GM19328 (cell line): ENCODE measurements around the gene ZNF416.

Source experiments
- ATAC-seq: cut with Tn5 transposase; IDR thresholded peaks from one replicate; pipeline ENCODE4 v1.9.1; 2021; ENCODE audit warnings: mild to moderate bottlenecking, moderate library complexity; ENCODE audit not compliant: unreplicated experiment

The ZNF416 gene

DNA sequence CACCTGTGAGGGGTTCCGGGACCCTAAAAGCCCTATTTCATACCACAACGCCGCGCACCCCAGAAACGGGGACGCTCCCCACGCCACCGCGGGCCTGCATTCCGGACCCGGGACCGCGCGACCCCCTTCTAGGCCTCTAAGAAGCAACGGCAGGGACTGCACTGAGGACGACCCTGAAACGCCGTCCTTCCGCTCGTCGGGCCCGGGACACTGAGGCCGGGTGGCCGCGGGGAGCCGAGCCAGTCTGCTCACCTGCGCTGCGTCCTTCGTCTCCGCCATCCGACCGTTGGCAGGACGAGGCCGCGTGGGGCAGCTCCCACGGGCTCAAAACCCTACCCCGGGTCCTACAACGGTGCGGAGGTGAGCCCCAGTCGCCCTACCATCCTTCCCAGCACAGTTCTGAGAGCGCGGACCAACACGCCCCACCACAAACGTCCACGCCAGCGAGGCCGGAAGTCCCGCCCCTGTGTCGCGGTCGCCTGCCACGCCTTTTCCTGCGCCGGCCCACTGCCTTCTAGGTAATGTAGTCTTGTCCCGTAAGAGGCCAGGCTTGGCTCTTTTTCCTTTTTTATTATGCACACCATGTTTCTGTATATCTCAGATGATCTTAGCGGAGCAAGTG lies 19.2 kb downstream of the ZNF416 start, which contains the start of gene ZNF550:
Gene ZNF550 (minus strand): TSS at position 460 of the 622 bp plus-strand sequence. CDS start 181 bp downstream, at position 279.
- ATAC-seq: peak; percentile 90

GRCh38 chr19:57559008-57559403 lies 19.7 kb downstream of the ZNF416 start:
- ATAC-seq: no peak

DNA sequence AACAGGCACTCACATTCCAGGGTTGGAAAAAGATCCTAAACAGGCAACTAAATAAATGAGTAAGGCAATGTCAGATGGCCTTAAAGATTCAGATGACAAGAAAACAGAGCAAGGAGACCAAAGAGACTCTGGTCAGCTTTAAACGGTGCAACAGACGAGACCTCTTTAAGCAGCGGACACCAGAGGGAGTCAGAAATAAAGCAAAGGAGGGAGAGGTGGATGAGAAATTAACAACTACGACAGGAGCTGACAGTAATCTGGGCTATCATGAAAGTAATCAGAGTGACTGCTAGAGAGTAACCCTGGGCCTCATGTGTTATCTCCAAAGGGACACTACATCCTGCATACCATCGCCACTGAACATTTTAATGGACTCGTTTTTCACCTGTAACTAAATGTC lies 20.2 kb downstream of the ZNF416 start:
- ATAC-seq: no peak

DNA sequence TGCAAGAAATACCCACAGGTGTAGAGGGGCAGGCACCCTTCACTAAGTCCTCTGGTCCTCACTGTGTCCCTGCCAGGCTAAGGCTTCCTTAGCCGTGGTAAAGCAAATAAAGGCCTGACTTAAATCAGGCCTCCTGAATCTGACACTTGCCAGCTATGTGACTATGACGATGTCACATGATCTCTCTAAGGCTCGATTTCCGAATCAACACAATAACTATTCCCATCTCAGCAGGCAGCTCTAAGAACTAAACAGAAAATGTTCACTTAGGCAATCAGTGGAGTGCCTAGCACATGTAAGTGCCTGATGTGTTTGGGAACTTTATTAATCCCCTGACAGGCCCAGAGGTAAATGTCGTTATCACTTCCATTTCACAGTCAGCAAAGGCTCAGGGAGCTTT lies 21.1 kb downstream of the ZNF416 start:
- ATAC-seq: no peak

- ATAC-seq: no peak
These were observed 26.3 kb downstream of the ZNF416 start for GRCh38 chr19:57552432-57552831.

- ATAC-seq: no peak
These were observed 32.2 kb downstream of the ZNF416 start for GRCh38 chr19:57546513-57546912.

- no peak for ATAC-seq
These were observed 40.7 kb downstream of the ZNF416 start for GRCh38 chr19:57537953-57538547.

DNA sequence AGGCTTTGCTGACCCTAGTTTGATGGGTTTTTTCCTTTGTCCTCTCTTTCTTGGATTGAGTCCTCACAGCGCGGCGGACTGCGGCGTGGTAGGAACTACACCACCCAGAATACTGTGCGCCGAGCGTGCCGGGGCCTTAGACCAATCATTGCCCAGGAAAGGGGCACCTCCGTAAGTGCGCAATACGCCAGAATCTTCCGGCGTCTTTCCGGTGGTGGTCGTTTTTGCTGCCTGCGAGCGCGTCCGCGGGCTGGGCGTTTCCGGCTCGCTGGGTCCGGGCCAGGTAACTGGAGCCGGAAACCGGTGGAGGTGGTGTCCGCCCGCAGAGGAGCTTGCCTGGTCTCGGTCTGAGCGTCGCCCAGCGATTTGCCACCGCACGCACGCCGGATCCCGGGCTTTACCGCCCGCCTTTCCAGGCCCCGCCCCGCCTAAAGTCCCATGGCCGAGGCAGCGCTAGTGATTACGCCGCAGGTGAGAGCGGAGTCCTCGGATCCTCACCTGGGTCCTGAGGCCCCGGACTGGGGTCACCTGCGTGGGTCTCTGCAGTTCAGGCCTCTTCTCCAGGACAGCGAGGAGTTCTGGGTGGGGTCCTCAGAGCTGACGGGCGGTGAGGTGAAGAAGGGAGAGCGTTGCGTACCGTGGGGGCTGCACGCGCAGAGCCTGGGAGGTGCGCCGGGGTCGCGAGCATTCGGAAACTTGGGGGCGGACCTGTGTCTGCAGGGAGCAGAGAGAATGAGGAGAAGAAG lies 51.4 kb downstream of the ZNF416 start, which contains the start of gene ZNF549:
Gene ZNF549 (plus strand): TSS at position 221 of the 746 bp plus-strand sequence. CDS start 218 bp downstream, at position 439.
- peak; percentile 96 for ATAC-seq
